BJ (cell line): ENCODE data around the gene C20orf204. TPM values are rescaled to one million over a fixed set of nuclear protein-coding genes. Genes with fewer than 3 reads are reported as not detected.

Experiments used
- CTCF ChIA-PET: fragments of 350-600 bp; formaldehyde crosslinking; extraction: SDS; loops from one replicate; lab custom pipeline; 2021; ENCODE audit warnings: antibody characterized with exemption, inconsistent platforms; lab: Yijun Ruan, JAX
- POLR2A ChIA-PET: fragments of 300-600 bp; sonication (Branson Sonifier 250); formaldehyde crosslinking; extraction: SDS; loops from one replicate; lab custom pipeline; 2021; ENCODE audit warnings: antibody characterized with exemption; lab: Charles Lee
- DNase-seq: peaks from one replicate; pipeline ENCODE4 v3.0.0-alpha.2; 2011; ENCODE audit warnings: low read depth
- H3K27me3 ChIP-seq: 2 replicates; pipeline ENCODE4 v1.6.0; 2011; ENCODE audit warnings: low read length; ENCODE audit not compliant: control insufficient read depth, insufficient read depth
- H3K36me3 ChIP-seq: 2 replicates; pipeline ENCODE4 v1.5.1; 2011; ENCODE audit warnings: low read length; ENCODE audit not compliant: control insufficient read depth, insufficient read depth
- H3K4me3 ChIP-seq: 2 replicates; pipeline ENCODE4 v1.5.1; 2011; ENCODE audit warnings: low read depth, mild to moderate bottlenecking, control low read depth, low read length
- polyA plus RNA-seq: library from polyadenylated mRNA; depleted of rRNA; stranded (reverse); fragments of >200 nt; gene quantifications from 2 replicates; pipeline ENCODE4 v1.2.3, GENCODE V29; 2011
- TF ChIP-seq, protein P1 (sequence below): IDR thresholded peaks from 2 replicates; pipeline ENCODE4 v1.5.1; 2011; ENCODE audit warnings: low read depth, mild to moderate bottlenecking, control low read depth, inconsistent platforms, low read length, moderate library complexity; ENCODE audit not compliant: insufficient read depth

C20orf204 gene
- polyA plus RNA-seq, 1 experiment = 0.05 TPM

GRCh38 chr20:64043768-64044167, 7.8 kb downstream of the C20orf204 start:
- POLR2A ChIA-PET = no interaction called here
- H3K4me3 ChIP-seq = no peak overlapping the region
- no peaks in the 10 kb centered on the region for H3K36me3 ChIP-seq
- TF ChIP-seq, protein P1, sequence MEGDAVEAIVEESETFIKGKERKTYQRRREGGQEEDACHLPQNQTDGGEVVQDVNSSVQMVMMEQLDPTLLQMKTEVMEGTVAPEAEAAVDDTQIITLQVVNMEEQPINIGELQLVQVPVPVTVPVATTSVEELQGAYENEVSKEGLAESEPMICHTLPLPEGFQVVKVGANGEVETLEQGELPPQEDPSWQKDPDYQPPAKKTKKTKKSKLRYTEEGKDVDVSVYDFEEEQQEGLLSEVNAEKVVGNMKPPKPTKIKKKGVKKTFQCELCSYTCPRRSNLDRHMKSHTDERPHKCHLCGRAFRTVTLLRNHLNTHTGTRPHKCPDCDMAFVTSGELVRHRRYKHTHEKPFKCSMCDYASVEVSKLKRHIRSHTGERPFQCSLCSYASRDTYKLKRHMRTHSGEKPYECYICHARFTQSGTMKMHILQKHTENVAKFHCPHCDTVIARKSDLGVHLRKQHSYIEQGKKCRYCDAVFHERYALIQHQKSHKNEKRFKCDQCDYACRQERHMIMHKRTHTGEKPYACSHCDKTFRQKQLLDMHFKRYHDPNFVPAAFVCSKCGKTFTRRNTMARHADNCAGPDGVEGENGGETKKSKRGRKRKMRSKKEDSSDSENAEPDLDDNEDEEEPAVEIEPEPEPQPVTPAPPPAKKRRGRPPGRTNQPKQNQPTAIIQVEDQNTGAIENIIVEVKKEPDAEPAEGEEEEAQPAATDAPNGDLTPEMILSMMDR = no peak
- CTCF ChIA-PET = interaction anchor here (0.8 to 1.3 kb wide), 2 partner anchors 14 to 15 kb away, joined by 3 to 8 read pairs; no protein-coding TSS in a partner anchor
- DNase-seq = no peak
- H3K27me3 ChIP-seq = peaks cover 41% of the 10 kb centered on the region

GRCh38 chr20:64044484-64045247, 8.7 kb downstream of the C20orf204 start:
- POLR2A ChIA-PET = no interaction called here
- CTCF ChIA-PET = interaction anchor here (0.8 to 1.3 kb wide), 4 partner anchors 9 to 64 kb away, joined by 3 to 8 read pairs (median 5); partner anchors contain the start of gene PRPF6
- DNase-seq = no peak
- Histone ChIP-seq H3K4me3 (no peak overlapping the region), H3K36me3 (no peaks in the 10 kb centered on the region), H3K27me3 (peaks cover 41% of the 10 kb centered on the region)
- TF ChIP-seq, protein P1 = no peak

GRCh38 chr20:64045346-64046011, 9.5 kb downstream of the C20orf204 start:
- Histone ChIP-seq H3K27me3 (peaks cover 38% of the 10 kb centered on the region), H3K4me3 (no peak overlapping the region), H3K36me3 (no peaks in the 10 kb centered on the region)
- no peak for DNase-seq
- POLR2A ChIA-PET = no interaction called here
- TF ChIP-seq, protein P1 = no peak
- CTCF ChIA-PET = interaction anchor here (1.3 kb wide), 2 partner anchors 8 to 12 kb away, joined by 7 to 8 read pairs; no protein-coding TSS in a partner anchor

- CTCF ChIA-PET = interaction anchor here (1.7 kb wide), 1 partner anchor 10 kb away, joined by 7 read pairs; no protein-coding TSS in a partner anchor
- peaks cover 30% of the 10 kb centered on the region for H3K27me3 ChIP-seq
- H3K4me3 ChIP-seq = no peak overlapping the region
- POLR2A ChIA-PET = no interaction called here
- TF ChIP-seq, protein P1 = no peak
- H3K36me3 ChIP-seq = no peaks in the 10 kb centered on the region
- no peak for DNase-seq
Measured at GRCh38 chr20:64047046-64047389, 11.0 kb downstream of the C20orf204 start.

- no peaks in the 10 kb centered on the region for H3K36me3 ChIP-seq
- CTCF ChIA-PET = interaction anchor here (1.7 kb wide), 1 partner anchor 9 kb away, joined by 7 read pairs; no protein-coding TSS in a partner anchor
- TF ChIP-seq, protein P1 = no peak
- H3K27me3 ChIP-seq = peaks cover 31% of the 10 kb centered on the region
- POLR2A ChIA-PET = no interaction called here
- DNase-seq = no peak
- H3K4me3 ChIP-seq = no peak overlapping the region
Measured at GRCh38 chr20:64047968-64048401, 12.0 kb downstream of the C20orf204 start.
